ENCODE measurements around the gene CHCHD5. TPM values are rescaled to one million over a fixed set of nuclear protein-coding genes. Genes with fewer than 3 reads are reported as not detected.
A peak's percentile ranks its signal among the peaks of the same experiment; 100 is the strongest.

Gene CHCHD5
- total RNA-seq, 1 donor from 2014 or later: 31.4 TPM

DNA sequence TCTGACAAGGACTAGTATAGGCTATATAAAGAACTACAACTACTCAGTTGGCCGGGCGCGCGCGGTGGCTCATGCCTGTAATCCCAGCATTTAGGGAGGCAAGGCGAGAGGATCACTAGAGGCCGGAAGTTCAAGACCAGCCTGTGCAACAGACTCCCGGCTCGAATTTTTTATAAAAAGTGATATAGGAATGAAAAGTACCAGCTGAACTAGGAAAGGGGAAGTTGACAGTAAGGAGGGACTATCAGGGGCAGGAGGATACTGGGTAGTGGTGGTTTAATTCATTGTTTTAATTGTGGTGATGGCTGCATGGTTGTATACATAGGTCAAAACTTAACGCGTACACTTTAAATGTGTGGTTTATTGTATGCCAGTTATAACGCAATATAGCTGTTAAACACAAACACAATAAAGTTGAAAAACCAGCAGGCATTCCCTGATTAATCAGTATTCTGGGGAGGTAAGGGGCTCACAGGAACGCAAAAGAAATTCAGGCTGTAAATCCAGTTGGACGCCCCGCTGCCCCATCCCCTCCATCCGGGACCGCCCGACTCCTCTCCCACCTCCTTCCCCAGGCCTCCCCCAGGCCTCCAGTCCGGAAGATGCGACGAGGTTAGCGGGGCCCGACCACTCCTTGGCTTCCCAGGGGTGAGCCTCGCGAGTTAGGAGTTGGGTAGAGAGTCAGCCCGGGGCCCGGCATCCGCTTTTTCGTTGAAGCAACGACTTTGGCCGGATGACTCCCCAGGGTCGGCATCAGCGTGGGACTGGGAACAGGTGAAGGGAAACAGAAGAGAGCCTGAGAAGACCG lies 42.9 kb upstream of the CHCHD5 start:
- no peaks in the 10 kb centered on the region for H3K27me3 Mint-ChIP-seq (ENCODE audit: unreplicated experiment)
- TF ChIP-seq, protein P1, sequence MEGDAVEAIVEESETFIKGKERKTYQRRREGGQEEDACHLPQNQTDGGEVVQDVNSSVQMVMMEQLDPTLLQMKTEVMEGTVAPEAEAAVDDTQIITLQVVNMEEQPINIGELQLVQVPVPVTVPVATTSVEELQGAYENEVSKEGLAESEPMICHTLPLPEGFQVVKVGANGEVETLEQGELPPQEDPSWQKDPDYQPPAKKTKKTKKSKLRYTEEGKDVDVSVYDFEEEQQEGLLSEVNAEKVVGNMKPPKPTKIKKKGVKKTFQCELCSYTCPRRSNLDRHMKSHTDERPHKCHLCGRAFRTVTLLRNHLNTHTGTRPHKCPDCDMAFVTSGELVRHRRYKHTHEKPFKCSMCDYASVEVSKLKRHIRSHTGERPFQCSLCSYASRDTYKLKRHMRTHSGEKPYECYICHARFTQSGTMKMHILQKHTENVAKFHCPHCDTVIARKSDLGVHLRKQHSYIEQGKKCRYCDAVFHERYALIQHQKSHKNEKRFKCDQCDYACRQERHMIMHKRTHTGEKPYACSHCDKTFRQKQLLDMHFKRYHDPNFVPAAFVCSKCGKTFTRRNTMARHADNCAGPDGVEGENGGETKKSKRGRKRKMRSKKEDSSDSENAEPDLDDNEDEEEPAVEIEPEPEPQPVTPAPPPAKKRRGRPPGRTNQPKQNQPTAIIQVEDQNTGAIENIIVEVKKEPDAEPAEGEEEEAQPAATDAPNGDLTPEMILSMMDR (IDR thresholded peaks at IDR 0.05): no peak
- H3K4me1 Mint-ChIP-seq (ENCODE audit: unreplicated experiment): peaks cover 8% of the 10 kb centered on the region
- peaks cover 2% of the 10 kb centered on the region for H3K36me3 Mint-ChIP-seq (ENCODE audit: unreplicated experiment)
- H3K9me3 Mint-ChIP-seq (ENCODE audit: unreplicated experiment): no peaks in the 10 kb centered on the region
- DNase-seq (ENCODE audit: extremely low spot score, unreplicated experiment): peak; percentile 89
- no peak overlapping the region for H3K4me3 Mint-ChIP-seq (ENCODE audit: unreplicated experiment)
- H3K27ac Mint-ChIP-seq (ENCODE audit: unreplicated experiment): no peak overlapping the region

GRCh38 chr2:112542123-112542983 lies 42.1 kb upstream of the CHCHD5 start, which contains the start of gene POLR1B:
POLR1B (plus strand) TSS chr2:112542465; CDS start chr2:112542495, 30 bp downstream.
- DNase-seq (ENCODE audit: extremely low spot score, unreplicated experiment): peak; percentile 91
- Mint-ChIP-seq H3K4me1 (ENCODE audit: unreplicated experiment) (peaks cover 8% of the 10 kb centered on the region), H3K27me3 (ENCODE audit: unreplicated experiment) (no peaks in the 10 kb centered on the region), H3K4me3 (ENCODE audit: unreplicated experiment) (no peak within 1 kb of the TSS), H3K9me3 (ENCODE audit: unreplicated experiment) (no peaks in the 10 kb centered on the region), H3K36me3 (ENCODE audit: unreplicated experiment) (peaks cover 2% of the 10 kb centered on the region), H3K27ac (ENCODE audit: unreplicated experiment) (no peak within 1 kb of the TSS)
- TF ChIP-seq, protein P1 (IDR thresholded peaks at IDR 0.05): no peak

- TF ChIP-seq, protein P1 (IDR thresholded peaks at IDR 0.05): no peak
- no peak overlapping the region for H3K4me3 Mint-ChIP-seq (ENCODE audit: unreplicated experiment)
- H3K36me3 Mint-ChIP-seq (ENCODE audit: unreplicated experiment): peaks cover 9% of the 10 kb centered on the region
- no peak overlapping the region for H3K27ac Mint-ChIP-seq (ENCODE audit: unreplicated experiment)
- peaks cover 8% of the 10 kb centered on the region for H3K4me1 Mint-ChIP-seq (ENCODE audit: unreplicated experiment)
- DNase-seq (ENCODE audit: extremely low spot score, unreplicated experiment): no peak
- H3K9me3 Mint-ChIP-seq (ENCODE audit: unreplicated experiment): no peaks in the 10 kb centered on the region
- no peaks in the 10 kb centered on the region for H3K27me3 Mint-ChIP-seq (ENCODE audit: unreplicated experiment)
Measured at GRCh38 chr2:112542984-112543661, 41.3 kb upstream of the CHCHD5 start.

- Mint-ChIP-seq H3K36me3 (ENCODE audit: unreplicated experiment) (peaks cover 35% of the 10 kb centered on the region), H3K9me3 (ENCODE audit: unreplicated experiment) (no peaks in the 10 kb centered on the region), H3K27me3 (ENCODE audit: unreplicated experiment) (no peaks in the 10 kb centered on the region), H3K4me1 (ENCODE audit: unreplicated experiment) (no peaks in the 10 kb centered on the region), H3K4me3 (ENCODE audit: unreplicated experiment) (no peak overlapping the region), H3K27ac (ENCODE audit: unreplicated experiment) (no peak overlapping the region)
- TF ChIP-seq, protein P1 (IDR thresholded peaks at IDR 0.05): no peak
- DNase-seq (ENCODE audit: extremely low spot score, unreplicated experiment): no peak
Measured at GRCh38 chr2:112547333-112547732, 37.1 kb upstream of the CHCHD5 start.
